Measurements from ENCODE around the gene MUC22.
"Not testable (repeated sequence)": the region's sequence is repeated elsewhere in the genome, so short reads cannot be mapped to it uniquely, and the experiment has no call there.

The MUC22 gene

DNA sequence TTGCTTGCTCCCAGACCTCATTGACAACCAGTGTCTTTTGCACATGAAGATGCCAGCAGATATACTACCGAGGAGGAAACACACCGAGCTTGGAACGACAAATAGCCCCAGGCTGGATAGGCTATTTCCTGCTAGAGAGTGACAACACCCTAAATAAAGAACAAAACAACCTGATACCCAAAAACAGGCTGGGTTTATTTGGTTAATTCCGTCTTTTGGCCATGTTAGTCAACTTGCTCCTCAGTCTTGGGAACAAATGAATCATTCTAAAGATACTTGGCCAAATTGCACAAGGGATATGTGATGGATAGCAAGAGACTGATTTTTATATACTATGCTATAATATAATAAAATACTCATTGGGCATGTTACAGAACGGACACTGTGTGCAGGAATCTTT is 11.5 kb upstream of the MUC22 start:
- no peak for DNase-seq (ENCODE audit: low read depth in 2 of 2)

DNA sequence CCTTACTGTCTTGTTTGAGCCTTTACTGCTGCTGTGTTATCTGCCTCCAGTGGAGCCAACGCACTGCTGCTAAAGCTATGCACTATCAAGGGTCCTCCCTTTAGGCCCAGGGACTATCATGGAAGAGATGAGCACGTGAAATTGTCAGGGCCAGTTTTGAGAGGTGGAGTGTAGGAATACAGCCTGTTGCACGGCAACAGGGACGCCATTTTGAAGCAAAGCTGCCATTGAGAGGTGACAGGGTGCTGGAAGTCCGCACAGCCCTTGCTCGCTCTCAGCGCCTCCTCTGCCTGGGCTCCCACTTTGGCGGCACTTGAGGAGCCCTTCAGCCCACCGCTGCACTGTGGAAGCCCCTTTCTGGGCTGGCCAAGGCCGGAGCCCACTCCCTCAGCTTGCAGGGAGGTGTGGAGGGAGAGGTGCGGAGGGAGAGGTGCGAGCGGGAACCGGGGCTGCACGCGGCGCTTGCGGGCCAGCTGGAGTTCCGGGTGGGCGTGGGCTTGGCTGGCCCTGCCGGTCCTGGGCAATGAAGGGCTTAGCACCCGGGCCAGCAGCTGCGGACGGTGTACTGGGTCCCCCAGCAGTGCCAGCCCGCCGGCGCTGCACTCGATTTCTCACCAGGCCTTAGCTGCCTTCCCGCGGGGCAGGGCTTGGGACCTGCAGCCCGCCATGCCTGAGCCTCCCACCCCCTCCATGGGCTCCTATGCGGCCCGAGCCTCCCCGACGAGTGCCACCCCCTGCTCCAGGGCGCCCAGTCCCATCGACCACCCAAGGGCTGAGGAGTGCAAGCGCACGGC is 10.0 kb upstream of the MUC22 start:
- DNase-seq (ENCODE audit: low read depth in 2 of 2) = not testable (repeated sequence)

DNA sequence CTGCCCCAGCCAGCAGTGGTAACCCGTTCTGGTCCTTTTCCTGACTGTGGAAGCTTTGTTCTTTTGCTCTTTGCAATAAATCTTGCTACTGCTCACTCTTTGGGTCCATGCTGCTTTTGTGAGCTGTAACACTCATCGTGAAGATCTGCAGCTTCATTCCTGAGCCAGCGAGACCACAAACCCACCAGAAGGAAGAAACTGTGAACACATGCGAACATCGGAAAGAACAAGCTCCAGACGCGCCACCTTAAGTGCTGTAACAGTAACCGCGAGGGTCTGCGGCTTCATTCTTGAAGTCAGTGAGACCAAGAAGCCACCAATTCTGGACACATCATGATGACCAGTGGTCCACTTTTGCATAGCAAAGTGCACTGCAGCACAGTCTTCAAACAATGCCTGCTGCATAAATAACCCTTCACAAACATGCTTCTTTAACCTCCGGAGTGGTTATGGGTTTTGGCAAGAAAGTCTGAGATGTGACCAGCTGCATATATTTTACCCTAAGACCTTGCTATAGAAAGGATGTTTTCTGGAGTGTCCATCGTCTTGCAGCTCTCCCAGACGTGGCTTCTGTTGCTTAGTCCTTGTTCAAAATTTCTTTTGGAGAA is 8.9 kb upstream of the MUC22 start:
- DNase-seq (ENCODE audit: low read depth in 2 of 2) = no peak

DNA sequence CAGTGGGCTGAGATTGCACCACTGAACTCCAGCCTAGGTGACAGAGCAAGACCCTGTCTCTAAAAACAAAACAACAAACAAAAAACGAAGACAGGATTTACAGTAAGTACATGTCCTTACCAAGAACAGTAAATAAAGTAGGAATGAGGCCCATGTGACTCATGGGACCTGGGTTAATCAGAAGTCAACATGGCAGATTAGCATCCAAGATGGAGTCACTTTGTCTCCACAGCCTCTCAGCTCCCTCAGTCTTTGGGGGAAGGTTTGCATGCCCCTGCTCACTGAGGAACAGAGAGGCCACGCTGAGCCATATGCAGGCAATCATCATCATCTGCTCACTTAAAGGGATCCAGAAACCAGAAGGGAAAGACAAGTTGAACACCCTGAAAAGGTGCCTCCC is 7.8 kb upstream of the MUC22 start:
- DNase-seq (ENCODE audit: low read depth in 2 of 2) = no peak

DNA sequence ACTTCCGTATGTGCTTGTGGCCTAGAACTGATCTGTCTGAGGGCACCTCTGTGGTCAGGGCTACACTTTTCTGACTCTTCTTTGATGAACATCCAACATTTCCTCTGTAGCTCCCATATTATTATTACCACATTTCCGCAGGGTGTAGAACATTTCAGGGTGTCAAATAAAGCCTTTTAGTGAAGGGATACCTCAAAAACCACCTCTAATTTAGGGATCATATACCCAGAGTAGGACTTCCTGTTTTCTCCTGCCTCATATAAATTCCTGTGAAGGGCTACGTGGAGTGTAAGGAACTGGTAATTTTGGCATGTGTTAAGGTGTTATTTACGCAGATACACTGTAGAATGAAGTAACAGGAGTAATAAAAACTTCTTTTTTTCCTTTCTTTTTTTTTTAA is 5.5 kb upstream of the MUC22 start:
- DNase-seq (ENCODE audit: low read depth in 2 of 2) = no peak

DNA sequence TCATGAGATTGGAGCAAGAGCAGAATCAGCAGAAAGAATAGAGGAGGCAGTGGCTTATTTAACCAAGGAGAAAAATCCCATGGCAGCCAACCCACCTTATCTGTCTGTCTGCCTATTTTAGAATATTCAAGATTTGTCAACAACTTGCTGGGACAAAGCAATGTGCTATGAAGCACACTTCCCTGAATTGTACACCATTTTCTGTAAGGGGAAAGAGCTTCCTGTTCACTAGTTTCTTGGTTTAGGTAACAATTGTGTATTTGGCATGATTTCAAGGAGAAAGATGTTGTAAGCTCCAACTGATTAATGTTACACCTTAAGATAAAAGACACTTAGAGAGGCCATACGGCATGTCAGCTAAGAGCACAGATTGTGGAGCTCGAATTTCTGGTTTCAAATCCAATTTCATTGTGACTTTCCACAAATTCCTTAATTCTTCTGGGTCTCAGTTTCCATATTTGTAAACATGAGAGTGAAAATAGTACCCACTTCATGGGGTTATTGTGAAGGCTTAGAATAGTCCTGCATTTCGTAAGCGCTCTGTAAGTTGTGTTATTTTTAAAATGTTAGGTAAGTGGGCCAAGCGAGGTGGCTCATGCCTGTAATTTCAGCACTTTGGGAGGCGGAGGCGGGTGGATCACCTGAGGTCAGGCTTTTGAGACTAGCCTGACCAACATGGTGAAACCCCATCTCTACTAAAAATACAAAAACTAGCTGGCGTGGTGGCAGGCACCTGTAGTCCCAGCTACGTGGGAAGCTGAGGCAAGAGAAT is 4.8 kb upstream of the MUC22 start:
- DNase-seq (ENCODE audit: low read depth in 2 of 2) = no peak

DNA sequence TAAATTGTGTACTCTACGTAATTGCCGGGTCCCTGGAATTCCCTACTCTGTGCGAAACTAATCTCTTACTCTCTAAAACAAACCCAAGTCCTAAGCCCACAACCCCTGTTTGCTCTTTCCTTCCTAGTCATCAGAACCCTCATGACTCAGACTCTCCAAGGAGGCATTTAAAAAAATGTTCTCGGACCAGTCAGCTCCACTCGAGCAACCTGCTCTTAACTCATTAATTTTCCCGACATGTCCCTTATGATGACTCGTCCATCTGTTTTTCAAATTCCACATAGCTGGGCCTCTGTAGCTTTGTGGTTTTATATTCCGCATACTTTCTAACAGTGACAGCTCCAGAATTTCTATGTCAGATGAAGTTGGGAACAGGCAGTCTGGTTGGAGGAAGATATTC is 2.6 kb upstream of the MUC22 start:
- DNase-seq (ENCODE audit: low read depth in 2 of 2) = no peak

DNA sequence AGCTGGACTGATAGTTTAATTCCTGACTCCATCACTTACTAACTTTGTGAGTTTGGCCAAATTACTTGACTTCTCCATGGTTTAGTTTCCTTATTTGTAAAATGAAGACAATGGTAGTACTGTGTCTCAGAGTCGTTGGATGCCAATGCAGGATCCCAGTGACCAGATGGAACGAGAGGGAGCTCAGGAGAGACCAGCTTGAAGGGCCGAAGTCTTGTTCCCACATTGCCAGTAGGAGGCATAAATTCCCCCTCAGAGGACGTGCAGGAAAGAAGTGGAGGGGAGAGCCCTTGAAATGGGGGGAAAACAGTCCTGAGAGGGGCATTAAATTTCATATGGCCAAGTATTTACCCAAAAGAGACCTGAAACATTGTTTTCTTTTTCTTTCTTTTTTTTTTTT is 2.1 kb upstream of the MUC22 start:
- DNase-seq (ENCODE audit: low read depth in 2 of 2) = no peak

DNA sequence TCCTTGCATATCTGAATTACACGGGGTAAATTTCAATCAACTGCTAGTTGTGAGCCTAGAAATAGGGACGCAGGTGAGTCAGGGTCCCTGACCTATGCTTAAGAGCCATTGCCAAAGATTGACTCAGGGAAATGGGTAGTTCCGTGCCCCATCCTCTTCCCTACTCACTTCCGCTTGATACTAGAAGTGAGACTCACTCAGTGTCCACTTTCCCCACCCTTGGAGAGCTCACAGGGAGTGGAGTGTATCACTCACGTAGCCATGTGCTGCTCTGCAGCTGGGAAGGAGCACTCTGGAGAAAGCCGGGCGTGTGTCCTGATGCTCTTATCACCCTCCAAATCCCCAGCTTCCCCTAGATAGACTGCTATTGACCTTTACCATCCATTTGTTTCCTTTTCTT is 543 bp upstream of the MUC22 start:
- no peak for DNase-seq (ENCODE audit: low read depth in 2 of 2)

DNA sequence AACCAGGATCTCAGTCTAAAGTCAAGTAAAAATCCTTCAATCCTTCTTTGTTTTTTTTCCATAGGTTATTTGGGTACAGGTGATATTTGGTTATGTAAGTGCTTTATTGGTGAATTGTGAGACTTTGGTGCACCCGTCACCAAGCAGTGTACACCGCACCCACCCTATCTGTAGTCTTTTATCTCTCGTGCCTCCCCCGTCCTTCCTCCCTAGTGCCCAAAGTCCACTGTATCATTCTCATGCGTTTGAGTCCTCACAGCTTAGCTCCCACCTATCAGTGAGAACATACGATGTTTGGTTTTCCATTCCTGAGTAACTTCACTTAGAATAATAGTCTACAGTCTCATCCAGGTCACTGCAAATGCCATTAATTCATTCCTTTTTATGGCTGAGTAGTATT is 879 bp downstream of the MUC22 start:
- no peak for DNase-seq (ENCODE audit: low read depth in 2 of 2)

DNA sequence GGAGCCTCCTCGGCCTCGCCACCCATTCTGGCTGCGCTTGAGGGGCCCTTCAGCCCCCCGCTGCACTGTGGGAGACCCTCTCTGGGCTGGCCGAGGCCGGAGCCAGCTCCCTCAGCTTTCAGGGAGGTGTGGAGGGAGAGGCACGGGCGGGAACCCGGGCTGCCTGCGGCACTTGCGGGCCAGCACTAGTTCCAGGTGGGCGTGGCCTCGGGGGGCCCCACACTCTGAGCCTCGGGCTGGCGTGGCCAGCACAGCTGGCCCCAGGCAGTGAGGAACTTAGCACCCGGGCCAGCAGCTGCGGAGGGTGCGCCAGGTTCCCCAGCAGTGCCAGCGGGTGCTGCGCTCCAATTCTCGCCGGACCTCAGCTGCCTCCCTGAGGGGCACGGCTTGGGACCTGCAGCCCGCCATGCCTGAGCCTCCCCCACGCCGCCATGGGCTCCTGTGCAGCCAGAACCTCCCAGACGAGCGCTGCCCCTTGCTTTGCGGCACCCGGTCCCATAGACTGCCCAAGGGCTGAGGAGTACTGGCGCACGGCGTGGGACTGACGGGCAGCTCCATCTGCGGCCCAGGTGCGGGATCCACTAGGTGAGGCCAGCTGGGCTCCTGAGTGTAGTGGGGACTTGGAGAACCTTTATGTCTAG is 6.5 kb downstream of the MUC22 start:
- DNase-seq (ENCODE audit: low read depth in 2 of 2) = no peak

DNA sequence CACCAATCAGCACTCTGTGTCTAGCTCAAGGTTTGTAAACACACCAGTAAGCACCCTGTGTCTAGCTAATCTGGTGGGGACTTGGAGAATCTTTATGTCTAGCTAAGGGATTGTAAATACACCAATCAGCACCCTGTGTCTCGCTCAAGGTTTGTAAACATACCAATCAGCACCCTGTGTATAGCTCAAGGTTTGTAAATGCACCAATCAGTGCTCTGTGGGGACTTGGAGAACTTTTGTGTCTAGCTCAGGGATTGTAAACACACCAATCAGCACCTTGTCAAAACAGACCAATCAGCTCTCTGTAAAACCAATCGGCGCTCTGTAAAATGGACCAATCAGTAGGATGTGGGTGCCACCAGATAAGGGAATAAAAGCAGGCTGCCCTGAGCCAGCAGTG is 7.2 kb downstream of the MUC22 start:
- DNase-seq (ENCODE audit: low read depth in 2 of 2) = not testable (repeated sequence)

DNA sequence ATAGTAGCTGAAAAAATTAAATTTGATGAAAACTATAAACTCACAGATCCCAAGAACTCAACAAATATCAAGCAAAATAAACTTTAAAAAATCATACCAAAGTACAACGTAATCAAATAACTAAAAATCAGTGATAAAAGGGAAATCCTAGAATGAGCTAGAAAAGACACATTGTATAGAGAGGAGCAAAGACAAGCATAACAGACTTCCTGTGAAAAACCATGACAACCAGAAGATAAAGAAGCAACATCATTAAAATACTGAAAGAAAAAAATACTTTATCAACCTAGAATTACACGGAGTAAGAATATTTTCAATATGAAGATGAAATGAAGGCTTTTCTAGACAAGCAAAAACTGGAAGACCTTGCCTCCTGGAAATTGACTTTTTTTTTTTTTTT is 9.8 kb downstream of the MUC22 start:
- DNase-seq (ENCODE audit: low read depth in 2 of 2) = no peak

DNA sequence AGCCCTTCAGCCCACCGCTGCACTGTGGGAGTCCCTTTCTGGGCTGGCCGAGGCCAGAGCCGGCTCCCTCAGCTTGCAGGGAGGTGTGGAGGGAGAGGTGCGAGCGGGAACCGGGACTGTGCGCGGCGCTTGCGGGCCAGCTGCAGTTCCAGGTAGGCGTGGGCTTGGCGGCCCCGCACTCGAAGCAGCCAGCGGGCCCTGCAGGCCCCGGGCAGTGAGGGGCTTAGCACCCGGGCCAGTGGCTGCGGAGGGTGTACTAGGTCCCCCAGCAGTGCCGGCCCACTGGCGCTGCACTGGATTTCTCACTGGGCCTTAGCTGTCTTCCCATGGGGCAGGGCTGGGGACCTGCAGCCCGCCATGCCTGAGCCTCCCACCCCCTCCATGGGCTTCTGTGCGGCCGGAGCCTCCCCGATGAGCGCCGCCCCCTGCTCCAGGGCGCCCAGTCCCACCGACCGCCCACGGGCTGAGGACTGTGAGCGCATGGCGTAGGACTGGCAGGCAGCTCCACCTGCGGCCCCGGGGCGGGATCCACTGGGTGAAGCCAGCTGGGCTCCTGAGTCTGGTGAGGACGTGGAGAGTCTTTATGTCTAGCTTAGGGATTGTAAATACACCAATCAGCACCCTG is 10.5 kb downstream of the MUC22 start:
- DNase-seq (ENCODE audit: low read depth in 2 of 2) = not testable (repeated sequence)

DNA sequence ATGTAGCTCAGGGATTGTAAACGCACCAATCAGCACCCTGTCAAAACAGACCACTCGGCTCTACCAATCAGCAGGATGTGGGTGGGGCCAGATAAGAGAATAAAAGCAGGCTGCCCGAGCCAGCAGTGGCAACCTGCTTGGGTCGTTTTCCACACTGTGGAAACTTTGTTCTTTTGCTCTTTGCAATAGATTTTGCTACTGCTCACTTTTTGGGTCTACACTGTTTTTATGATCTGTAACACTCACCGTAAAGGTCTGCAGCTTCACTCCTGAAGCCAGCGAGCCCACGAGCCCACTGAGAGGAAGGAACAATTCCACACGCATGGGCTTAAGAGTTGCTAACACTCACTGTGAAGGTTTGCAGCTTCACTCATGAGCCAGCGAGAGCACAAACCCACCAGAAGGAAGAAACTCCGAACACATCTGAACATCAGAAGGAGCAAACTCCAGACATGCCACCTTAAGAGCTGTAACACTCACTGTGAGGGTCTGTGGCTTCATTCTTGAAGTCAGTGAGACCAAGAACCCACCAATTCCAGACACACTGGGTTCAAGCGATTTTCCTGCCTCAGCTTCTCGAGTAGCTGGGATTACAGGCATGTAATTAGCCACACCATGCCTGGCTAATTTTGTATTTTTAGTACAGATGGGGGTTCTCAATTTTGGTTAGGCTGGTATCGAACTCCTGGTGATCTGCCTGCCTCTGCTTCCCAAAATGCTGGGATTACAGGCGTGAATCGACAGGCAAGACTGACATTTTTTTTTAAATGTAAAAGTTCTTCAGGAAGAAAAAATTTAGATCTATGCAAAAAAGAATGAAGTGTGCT is 11.6 kb downstream of the MUC22 start:
- not testable (repeated sequence) for DNase-seq (ENCODE audit: low read depth in 2 of 2)

DNA sequence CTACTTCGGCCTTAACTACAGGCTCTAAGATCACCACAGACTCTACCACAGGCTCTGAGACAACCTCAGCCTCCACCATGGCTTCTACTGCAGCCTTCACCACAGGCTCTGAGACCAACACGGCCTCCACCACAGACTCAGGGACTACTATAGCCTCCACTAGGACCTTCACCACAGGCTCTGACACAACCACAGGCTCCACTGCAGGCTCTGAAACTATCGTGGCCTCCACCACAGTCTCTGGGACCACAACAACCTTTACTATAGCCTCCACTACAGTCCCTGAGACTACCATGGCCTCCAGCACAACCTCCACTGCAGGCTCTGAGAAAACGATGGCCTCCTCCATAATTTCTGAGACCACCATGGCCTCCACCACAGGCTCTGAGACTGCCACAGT is 15.3 kb downstream of the MUC22 start:
- no peak for DNase-seq (ENCODE audit: low read depth in 2 of 2)

DNA sequence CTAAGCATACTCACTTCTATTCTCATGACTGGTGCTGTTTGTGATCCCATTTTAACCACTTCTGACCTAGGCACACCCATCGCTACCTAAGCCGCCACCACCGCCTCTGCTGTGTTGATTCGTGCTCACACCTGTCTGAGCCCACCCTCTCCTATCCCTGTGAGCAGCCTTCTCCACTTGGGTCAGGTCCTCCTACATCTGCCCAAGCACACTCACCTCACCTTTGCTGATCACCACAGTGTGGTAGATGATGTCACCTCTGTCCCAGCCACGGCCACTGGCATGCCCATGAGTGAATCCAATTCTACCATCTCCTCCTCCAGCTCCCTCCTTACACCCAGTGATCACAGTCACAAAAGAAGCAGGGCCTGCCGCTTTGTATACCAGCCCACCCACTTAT is 20.8 kb downstream of the MUC22 start:
- DNase-seq (ENCODE audit: low read depth in 2 of 2) = no peak

DNA sequence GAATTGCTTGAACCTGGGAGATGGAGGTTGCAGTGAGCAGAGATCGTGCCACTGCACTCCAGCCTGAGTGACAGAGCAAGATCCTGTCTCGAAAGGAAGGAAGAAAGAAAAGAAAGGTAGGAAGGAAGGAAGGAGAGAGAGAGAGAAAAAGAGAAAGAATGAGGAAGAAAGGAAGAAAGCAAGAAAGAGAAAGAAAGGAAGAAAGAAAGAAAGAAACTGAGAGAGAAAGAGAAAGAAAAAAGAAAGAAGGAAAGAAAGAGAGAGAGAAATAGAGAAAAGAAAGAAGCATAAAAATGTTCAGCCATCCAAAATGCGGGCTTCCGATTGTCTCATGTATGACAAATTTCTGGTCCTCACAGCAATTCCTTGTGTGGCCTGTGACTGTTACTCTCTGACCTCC is 22.8 kb downstream of the MUC22 start:
- DNase-seq (ENCODE audit: low read depth in 2 of 2) = no peak

DNA sequence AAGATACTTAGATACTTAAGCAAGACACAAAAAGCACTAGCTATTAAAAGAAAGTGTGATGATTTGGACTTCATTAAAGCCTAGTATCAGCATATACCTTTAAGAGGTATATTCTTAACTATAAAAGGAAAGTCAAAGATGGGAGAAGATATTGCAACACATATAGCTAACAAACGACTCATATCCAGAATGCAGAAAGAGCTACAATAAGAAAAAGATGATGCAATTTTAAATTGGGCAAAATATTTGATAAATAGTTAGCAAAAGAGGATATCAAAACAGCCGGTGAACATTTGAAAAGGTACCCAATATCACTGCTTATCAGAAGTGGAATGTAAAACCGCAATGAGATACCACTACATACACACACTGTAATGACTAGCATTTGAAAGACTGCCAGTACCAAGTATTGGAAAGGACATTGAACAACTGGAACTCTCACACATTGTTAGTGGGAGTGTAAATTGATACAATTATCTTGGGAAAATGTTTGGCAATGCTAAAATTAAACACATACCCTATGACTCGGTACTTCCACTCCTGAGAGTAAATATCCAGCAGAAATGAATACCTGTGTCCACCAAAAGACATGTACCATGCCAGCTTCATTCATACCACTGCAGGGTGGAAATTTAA is 25.7 kb downstream of the MUC22 start:
- DNase-seq (ENCODE audit: low read depth in 2 of 2) = no peak

DNA sequence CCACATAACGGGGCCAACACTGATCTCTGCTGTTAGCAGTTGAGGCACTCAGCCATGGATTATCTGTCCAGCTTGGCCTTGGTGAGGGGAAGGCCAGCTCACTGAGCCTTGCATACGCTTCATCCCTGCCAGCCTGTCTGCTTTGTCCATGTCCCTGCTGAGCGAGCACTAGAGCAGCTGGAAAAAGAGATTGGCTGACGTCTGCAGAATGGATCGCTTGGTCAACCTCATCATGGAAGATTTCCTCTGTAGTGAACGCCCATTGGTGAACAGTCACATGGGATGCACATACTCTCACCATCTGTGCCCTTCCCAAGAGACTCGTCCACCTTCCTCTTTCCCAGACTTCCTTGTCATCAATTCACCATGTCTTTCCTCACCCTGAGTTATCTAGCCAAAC is 26.9 kb downstream of the MUC22 start:
- no peak for DNase-seq (ENCODE audit: low read depth in 2 of 2)

DNA sequence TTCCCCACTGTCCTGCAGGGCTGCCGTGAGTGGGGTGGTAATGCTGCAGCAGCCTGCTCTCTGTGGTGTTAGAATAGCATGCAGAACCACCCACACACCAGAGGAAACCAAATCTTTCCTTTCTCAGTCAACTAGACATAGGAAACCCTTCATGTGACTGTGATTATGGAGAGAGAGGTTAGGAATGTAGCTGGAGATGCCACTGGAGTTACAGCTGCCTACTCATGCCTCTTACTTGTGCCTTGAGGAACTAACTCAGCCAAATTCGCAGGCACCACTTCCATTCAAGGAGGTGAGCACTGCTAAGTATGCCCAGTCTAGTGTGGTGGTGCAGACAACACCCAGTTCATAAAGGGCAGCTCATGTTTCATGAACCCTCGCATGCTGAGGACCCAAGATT is 27.4 kb downstream of the MUC22 start:
- no peak for DNase-seq (ENCODE audit: low read depth in 2 of 2)
